Effector memory CD8-positive, alpha-beta T cell (primary cell): ENCODE data around the gene ANXA7.
A peak's percentile ranks its signal among the peaks of the same experiment; 100 is the strongest.
"Not testable (repeated sequence)": the region's sequence is repeated elsewhere in the genome, so short reads cannot be mapped to it uniquely, and the experiment has no call there.

ENCODE experiments used
- ATAC-seq: fragments of 150-1000 bp; cut with Tn5 transposase; replicated peaks from 2 replicates; pipeline ENCODE4 v1.10.0; 2021; ENCODE audit warnings: mild to moderate bottlenecking, moderate library complexity
- DNase-seq, 3 experiments: peaks; one replicate each; pipeline ENCODE4 v3.0.0; 2021
- H3K27ac Mint-ChIP-seq, 2 donors: one replicate each; pipeline ENCODE4 v1.8.0; 2022; ENCODE audit warnings: mild to moderate bottlenecking in 2 of 2, mixed read lengths in 2 of 2, moderate library complexity in 2 of 2
- H3K27me3 Mint-ChIP-seq, 2 donors: one replicate each; pipeline ENCODE4 v1.8.0; 2022; ENCODE audit warnings: mixed read lengths in 2 of 2
- H3K36me3 Mint-ChIP-seq: one replicate; pipeline ENCODE4 v1.8.0; 2022; ENCODE audit warnings: mild to moderate bottlenecking, moderate library complexity, mixed read lengths; ENCODE audit not compliant: insufficient read depth
- H3K4me1 Mint-ChIP-seq, 2 donors: one replicate each; pipeline ENCODE4 v1.8.0; 2022; ENCODE audit warnings: low read depth in 2 of 2, mixed read lengths in 2 of 2
- H3K4me3 Mint-ChIP-seq, 2 donors: one replicate each; pipeline ENCODE4 v1.8.0; 2022; ENCODE audit warnings: mild to moderate bottlenecking in 2 of 2, mixed read lengths in 2 of 2, moderate library complexity in 2 of 2
- H3K9me3 Mint-ChIP-seq, 2 donors: one replicate each; pipeline ENCODE4 v1.8.0; 2022; ENCODE audit warnings: mixed read lengths in 2 of 2

The ANXA7 gene

GRCh38 chr10:73399063-73399462 is 14.8 kb downstream of the ANXA7 start:
- peaks cover 42% of the 10 kb centered on the region for H3K36me3 Mint-ChIP-seq
- no peak overlapping the region for H3K27ac Mint-ChIP-seq
- ATAC-seq: no peak
- H3K27me3 Mint-ChIP-seq: no peaks in the 10 kb centered on the region
- H3K9me3 Mint-ChIP-seq: no peaks in the 10 kb centered on the region
- DNase-seq: no peak
- peaks cover 15 to 19% of the 10 kb centered on the region in 2 donors for H3K4me1 Mint-ChIP-seq
- H3K4me3 Mint-ChIP-seq: no peak overlapping the region

GRCh38 chr10:73398024-73398423 is 15.8 kb downstream of the ANXA7 start:
- H3K27me3 Mint-ChIP-seq: no peaks in the 10 kb centered on the region
- H3K4me3 Mint-ChIP-seq: no peak overlapping the region
- H3K36me3 Mint-ChIP-seq: peaks cover 45% of the 10 kb centered on the region
- DNase-seq (no peak), ATAC-seq (no peak)
- peaks cover 11 to 12% of the 10 kb centered on the region in 2 donors for H3K4me1 Mint-ChIP-seq
- no peaks in the 10 kb centered on the region for H3K9me3 Mint-ChIP-seq
- no peak overlapping the region for H3K27ac Mint-ChIP-seq

- DNase-seq, H3K9me3 Mint-ChIP-seq, H3K4me3 Mint-ChIP-seq, H3K27ac Mint-ChIP-seq, ATAC-seq, H3K27me3 Mint-ChIP-seq: not testable (repeated sequence)
- peaks cover 9 to 12% of the 10 kb centered on the region in 2 donors for H3K4me1 Mint-ChIP-seq
- H3K36me3 Mint-ChIP-seq: peaks cover 73% of the 10 kb centered on the region
Observed at GRCh38 chr10:73394325-73394724, 19.5 kb downstream of the ANXA7 start.

- no peak overlapping the region for H3K27ac Mint-ChIP-seq
- no peak overlapping the region for H3K4me3 Mint-ChIP-seq
- no peaks in the 10 kb centered on the region for H3K9me3 Mint-ChIP-seq
- H3K36me3 Mint-ChIP-seq: peaks cover 95% of the 10 kb centered on the region
- H3K4me1 Mint-ChIP-seq: peaks cover 9 to 19% of the 10 kb centered on the region in 2 donors
- H3K27me3 Mint-ChIP-seq: no peaks in the 10 kb centered on the region
- DNase-seq (no peak), ATAC-seq (no peak)
Observed at GRCh38 chr10:73388228-73388627, 25.6 kb downstream of the ANXA7 start.

- no peaks in the 10 kb centered on the region for H3K27me3 Mint-ChIP-seq
- no peaks in the 10 kb centered on the region for H3K9me3 Mint-ChIP-seq
- H3K27ac Mint-ChIP-seq: peak overlapping the region in 1 of 2 donors; percentile 29
- peaks cover 97% of the 10 kb centered on the region for H3K36me3 Mint-ChIP-seq
- H3K4me3 Mint-ChIP-seq: no peak overlapping the region
- DNase-seq (no peak), ATAC-seq (no peak)
- H3K4me1 Mint-ChIP-seq: peaks cover 5 to 11% of the 10 kb centered on the region in 2 donors
Observed at GRCh38 chr10:73386583-73386982, 27.3 kb downstream of the ANXA7 start.

- ATAC-seq: no peak
- Mint-ChIP-seq H3K36me3 (peaks cover 86% of the 10 kb centered on the region), H3K27ac (peak overlapping the region; percentile 49 to 74), H3K9me3 (no peaks in the 10 kb centered on the region), H3K4me3 (no peak overlapping the region), H3K4me1 (peaks cover 0 to 3% of the 10 kb centered on the region in 2 donors), H3K27me3 (no peaks in the 10 kb centered on the region)
- DNase-seq: no peak
Observed at GRCh38 chr10:73379064-73379748, 34.7 kb downstream of the ANXA7 start.

- H3K4me1 Mint-ChIP-seq: peaks cover 0 to 4% of the 10 kb centered on the region in 2 donors
- ATAC-seq (no peak), DNase-seq (no peak)
- no peaks in the 10 kb centered on the region for H3K27me3 Mint-ChIP-seq
- no peaks in the 10 kb centered on the region for H3K9me3 Mint-ChIP-seq
- peaks cover 76% of the 10 kb centered on the region for H3K36me3 Mint-ChIP-seq
- no peak overlapping the region for H3K4me3 Mint-ChIP-seq
- H3K27ac Mint-ChIP-seq: no peak overlapping the region
Observed at GRCh38 chr10:73376679-73377078, 37.2 kb downstream of the ANXA7 start.

- H3K36me3 Mint-ChIP-seq: peaks cover 57% of the 10 kb centered on the region
- no peak overlapping the region for H3K4me3 Mint-ChIP-seq
- ATAC-seq (no peak), DNase-seq (no peak)
- no peaks in the 10 kb centered on the region for H3K9me3 Mint-ChIP-seq
- no peaks in the 10 kb centered on the region for H3K27me3 Mint-ChIP-seq
- H3K4me1 Mint-ChIP-seq: peaks cover 0 to 3% of the 10 kb centered on the region in 2 donors
- H3K27ac Mint-ChIP-seq: no peak overlapping the region
Observed at GRCh38 chr10:73368238-73368637, 45.6 kb downstream of the ANXA7 start.

GRCh38 chr10:73366381-73367298 is 47.2 kb downstream of the ANXA7 start:
- DNase-seq: no peak
- no peak for ATAC-seq
- Mint-ChIP-seq H3K4me1 (peaks cover 0 to 1% of the 10 kb centered on the region in 2 donors), H3K9me3 (no peaks in the 10 kb centered on the region), H3K27me3 (no peaks in the 10 kb centered on the region), H3K36me3 (peaks cover 52% of the 10 kb centered on the region), H3K4me3 (no peak overlapping the region), H3K27ac (peak overlapping the region in 1 of 2 donors; percentile 17)

GRCh38 chr10:73364964-73365363 is 48.9 kb downstream of the ANXA7 start:
- Mint-ChIP-seq H3K27me3 (no peaks in the 10 kb centered on the region), H3K27ac (peak overlapping the region in 1 of 2 donors; percentile 20), H3K9me3 (no peaks in the 10 kb centered on the region), H3K36me3 (peaks cover 36% of the 10 kb centered on the region), H3K4me3 (no peak overlapping the region), H3K4me1 (peaks cover 0 to 1% of the 10 kb centered on the region in 2 donors)
- ATAC-seq (no peak), DNase-seq (no peak)

- Mint-ChIP-seq H3K36me3 (peaks cover 10% of the 10 kb centered on the region), H3K4me3 (no peak overlapping the region), H3K9me3 (no peaks in the 10 kb centered on the region), H3K27ac (no peak overlapping the region), H3K4me1 (peaks cover 10 to 11% of the 10 kb centered on the region in 2 donors), H3K27me3 (peaks cover 0 to 8% of the 10 kb centered on the region in 2 donors)
- ATAC-seq (no peak), DNase-seq (no peak)
Observed at GRCh38 chr10:73359492-73359891, 54.4 kb downstream of the ANXA7 start.

GRCh38 chr10:73358331-73359279 is 55.3 kb downstream of the ANXA7 start, which contains the start of gene CFAP70:
CFAP70 (minus strand) TSS chr10:73358864; CDS start chr10:73354796, 4,068 bp downstream.
- peaks cover 0 to 8% of the 10 kb centered on the region in 2 donors for H3K27me3 Mint-ChIP-seq
- DNase-seq: peak; percentile 88 to 90 (median 88)
- peak within 1 kb of the TSS; percentile 96 to 98 for H3K4me3 Mint-ChIP-seq
- H3K27ac Mint-ChIP-seq: peak within 1 kb of the TSS; percentile 97 to 98
- peaks cover 7% of the 10 kb centered on the region for H3K36me3 Mint-ChIP-seq
- peaks cover 10 to 11% of the 10 kb centered on the region in 2 donors for H3K4me1 Mint-ChIP-seq
- ATAC-seq: peak; percentile 94
- no peaks in the 10 kb centered on the region for H3K9me3 Mint-ChIP-seq

GRCh38 chr10:73357821-73358220 is 56.0 kb downstream of the ANXA7 start:
- ATAC-seq (no peak), DNase-seq (no peak)
- Mint-ChIP-seq H3K36me3 (peaks cover 7% of the 10 kb centered on the region), H3K9me3 (no peaks in the 10 kb centered on the region), H3K4me3 (peak overlapping the region; percentile 96 to 98), H3K4me1 (peaks cover 10 to 11% of the 10 kb centered on the region in 2 donors), H3K27me3 (peaks cover 0 to 8% of the 10 kb centered on the region in 2 donors), H3K27ac (peak overlapping the region; percentile 97 to 98)
